Keratinocyte (primary cell): ENCODE measurements around the gene PPFIBP2.

Experiments used
- CTCF ChIP-seq, 3 experiments: IDR thresholded peaks in 1 of 3; conservative IDR thresholded peaks in 1 of 3; optimal IDR thresholded peaks in 1 of 3; 2 replicates in 2 of 3; 3 replicates in 1 of 3; pipeline versions ENCODE3 to v1.5.1; 2011; ENCODE audit warnings: low read length in 3 of 3, mild to moderate bottlenecking in 3 of 3, moderate library complexity in 2 of 3, control low read depth in 1 of 3, inconsistent platforms in 1 of 3; ENCODE audit not compliant: insufficient read depth in 2 of 3; ENCODE audit errors: extremely low read depth in 1 of 3
- EZH2 ChIP-seq: IDR thresholded peaks from one replicate; pipeline ENCODE4 v1.6.1; 2012; ENCODE audit warnings: inconsistent platforms, mild to moderate bottlenecking, low read length, moderate library complexity

DNA sequence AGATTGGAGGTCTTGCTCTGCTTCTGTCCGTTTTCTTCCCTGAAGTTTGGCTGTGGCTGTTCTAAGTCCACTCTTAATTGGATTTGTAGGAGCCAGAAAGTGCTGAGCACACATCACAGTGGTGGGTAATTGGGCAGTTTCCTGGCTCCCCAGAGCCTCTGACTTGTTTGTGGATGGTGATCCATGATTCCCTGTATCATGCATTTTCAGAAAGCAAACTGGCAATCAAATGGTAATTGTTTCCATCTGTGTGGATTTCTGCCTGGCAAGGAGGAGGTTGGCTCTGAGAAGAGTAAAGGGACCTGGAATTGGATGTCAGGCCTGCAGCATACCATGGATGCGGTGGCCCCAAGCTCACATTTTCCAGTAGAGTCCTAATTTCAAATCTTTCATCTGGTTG is 49.5 kb downstream of the PPFIBP2 start:
- TF ChIP-seq CTCF (optimal IDR thresholded peaks at IDR 0.05 in 1 of 3, IDR thresholded peaks at IDR 0.05 in 1 of 3, conservative IDR thresholded peaks at IDR 0.05 in 1 of 3; ENCODE audit: extremely low read depth in 1 of 3, insufficient read depth in 2 of 3, low read length in 3 of 3) (no peak), EZH2 (no peak)
